ENCODE results near the gene CKMT2.

DNA sequence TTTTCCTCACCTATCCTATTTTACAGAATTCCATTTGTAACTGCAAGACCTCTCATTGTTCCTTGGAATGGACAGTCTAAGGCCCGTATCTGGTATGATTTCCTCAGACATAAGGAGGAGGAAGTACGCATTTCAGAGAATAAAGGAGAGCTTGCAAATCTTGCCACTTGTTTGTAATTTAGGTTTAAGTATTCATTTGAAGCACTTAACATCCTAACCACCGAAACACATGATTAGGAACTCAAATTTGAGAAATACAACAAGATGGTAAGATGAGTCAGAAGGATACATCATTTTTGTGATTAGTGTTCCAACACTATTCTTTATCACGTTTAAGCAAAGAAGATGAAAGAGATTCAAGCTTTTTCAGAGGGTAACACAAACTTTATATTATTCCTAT lies 64.4 kb downstream of the CKMT2 start:
- TF ChIP-seq, protein P1, sequence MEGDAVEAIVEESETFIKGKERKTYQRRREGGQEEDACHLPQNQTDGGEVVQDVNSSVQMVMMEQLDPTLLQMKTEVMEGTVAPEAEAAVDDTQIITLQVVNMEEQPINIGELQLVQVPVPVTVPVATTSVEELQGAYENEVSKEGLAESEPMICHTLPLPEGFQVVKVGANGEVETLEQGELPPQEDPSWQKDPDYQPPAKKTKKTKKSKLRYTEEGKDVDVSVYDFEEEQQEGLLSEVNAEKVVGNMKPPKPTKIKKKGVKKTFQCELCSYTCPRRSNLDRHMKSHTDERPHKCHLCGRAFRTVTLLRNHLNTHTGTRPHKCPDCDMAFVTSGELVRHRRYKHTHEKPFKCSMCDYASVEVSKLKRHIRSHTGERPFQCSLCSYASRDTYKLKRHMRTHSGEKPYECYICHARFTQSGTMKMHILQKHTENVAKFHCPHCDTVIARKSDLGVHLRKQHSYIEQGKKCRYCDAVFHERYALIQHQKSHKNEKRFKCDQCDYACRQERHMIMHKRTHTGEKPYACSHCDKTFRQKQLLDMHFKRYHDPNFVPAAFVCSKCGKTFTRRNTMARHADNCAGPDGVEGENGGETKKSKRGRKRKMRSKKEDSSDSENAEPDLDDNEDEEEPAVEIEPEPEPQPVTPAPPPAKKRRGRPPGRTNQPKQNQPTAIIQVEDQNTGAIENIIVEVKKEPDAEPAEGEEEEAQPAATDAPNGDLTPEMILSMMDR (IDR thresholded peaks at IDR 0.05; ENCODE audit: borderline replicate concordance, extremely low read depth, low read length, poor library complexity, severe bottlenecking) = no peak
- TF ChIP-seq EZH2 (IDR thresholded peaks at IDR 0.05; ENCODE audit: borderline replicate concordance, low read depth, low read length, severe bottlenecking) = no peak
